MM.1S (cell line): Measurements from ENCODE around the gene PPM1H.

Experiments
- CTCF ChIP-seq: fragments of 300-600 bp; sonication (generic); IDR thresholded peaks from 2 replicates; pipeline ENCODE4 v1.5.1; 2016; ENCODE audit warnings: antibody characterized with exemption, low read length, mixed read lengths
- EZH2 ChIP-seq: fragments of 300-600 bp; sonication (generic); optimal IDR thresholded peaks from 2 replicates; pipeline ENCODE3; 2017; ENCODE audit warnings: low read depth, mild to moderate bottlenecking, antibody characterized with exemption, low read length, mixed read lengths

GRCh38 chr12:62776997-62777396 lies 158.0 kb downstream of the PPM1H start:
- TF ChIP-seq CTCF (no peak), EZH2 (no peak)
